Kidney epithelial cell (primary cell): ENCODE data around the gene MYL9. TPM values are rescaled to one million over a fixed set of nuclear protein-coding genes. Genes with fewer than 3 reads are reported as not detected.

Experiments used
- DNase-seq: peaks from one replicate; pipeline ENCODE4 v3.0.0-alpha.2; 2010; ENCODE audit warnings: low read depth
- H3K27me3 ChIP-seq: 2 replicates; pipeline ENCODE4 v1.6.0; 2011; ENCODE audit warnings: low read length; ENCODE audit not compliant: control insufficient read depth, insufficient read depth
- H3K36me3 ChIP-seq: 2 replicates; pipeline ENCODE4 v1.5.1; 2011; ENCODE audit warnings: low read length; ENCODE audit not compliant: control insufficient read depth, insufficient read depth
- H3K4me3 ChIP-seq: 2 replicates; pipeline ENCODE4 v1.5.1; 2011; ENCODE audit warnings: low read depth, mild to moderate bottlenecking, control low read depth, low read length
- total RNA-seq: library from RNA; depleted of rRNA; stranded (reverse); fragments of >200 nt; gene quantifications from 2 replicates; pipeline ENCODE4 v1.2.3, GENCODE V29; 2015
- TF ChIP-seq, protein P1 (sequence below): IDR thresholded peaks from 2 replicates; pipeline ENCODE4 v1.5.1; 2011; ENCODE audit warnings: mild to moderate bottlenecking, moderate library complexity, low read length, control low read depth, inconsistent platforms; ENCODE audit not compliant: insufficient read depth, poor library complexity, severe bottlenecking

MYL9 gene
- total RNA-seq, 1 donor from 2014 or later: 58.5 TPM

- no peaks in the 10 kb centered on the region for H3K27me3 ChIP-seq
- no peaks in the 10 kb centered on the region for H3K36me3 ChIP-seq
- TF ChIP-seq, protein P1, sequence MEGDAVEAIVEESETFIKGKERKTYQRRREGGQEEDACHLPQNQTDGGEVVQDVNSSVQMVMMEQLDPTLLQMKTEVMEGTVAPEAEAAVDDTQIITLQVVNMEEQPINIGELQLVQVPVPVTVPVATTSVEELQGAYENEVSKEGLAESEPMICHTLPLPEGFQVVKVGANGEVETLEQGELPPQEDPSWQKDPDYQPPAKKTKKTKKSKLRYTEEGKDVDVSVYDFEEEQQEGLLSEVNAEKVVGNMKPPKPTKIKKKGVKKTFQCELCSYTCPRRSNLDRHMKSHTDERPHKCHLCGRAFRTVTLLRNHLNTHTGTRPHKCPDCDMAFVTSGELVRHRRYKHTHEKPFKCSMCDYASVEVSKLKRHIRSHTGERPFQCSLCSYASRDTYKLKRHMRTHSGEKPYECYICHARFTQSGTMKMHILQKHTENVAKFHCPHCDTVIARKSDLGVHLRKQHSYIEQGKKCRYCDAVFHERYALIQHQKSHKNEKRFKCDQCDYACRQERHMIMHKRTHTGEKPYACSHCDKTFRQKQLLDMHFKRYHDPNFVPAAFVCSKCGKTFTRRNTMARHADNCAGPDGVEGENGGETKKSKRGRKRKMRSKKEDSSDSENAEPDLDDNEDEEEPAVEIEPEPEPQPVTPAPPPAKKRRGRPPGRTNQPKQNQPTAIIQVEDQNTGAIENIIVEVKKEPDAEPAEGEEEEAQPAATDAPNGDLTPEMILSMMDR: no peak
- DNase-seq: no peak
- H3K4me3 ChIP-seq: no peak overlapping the region
Observed at GRCh38 chr20:36582821-36583220, 41.5 kb downstream of the MYL9 start.

DNA sequence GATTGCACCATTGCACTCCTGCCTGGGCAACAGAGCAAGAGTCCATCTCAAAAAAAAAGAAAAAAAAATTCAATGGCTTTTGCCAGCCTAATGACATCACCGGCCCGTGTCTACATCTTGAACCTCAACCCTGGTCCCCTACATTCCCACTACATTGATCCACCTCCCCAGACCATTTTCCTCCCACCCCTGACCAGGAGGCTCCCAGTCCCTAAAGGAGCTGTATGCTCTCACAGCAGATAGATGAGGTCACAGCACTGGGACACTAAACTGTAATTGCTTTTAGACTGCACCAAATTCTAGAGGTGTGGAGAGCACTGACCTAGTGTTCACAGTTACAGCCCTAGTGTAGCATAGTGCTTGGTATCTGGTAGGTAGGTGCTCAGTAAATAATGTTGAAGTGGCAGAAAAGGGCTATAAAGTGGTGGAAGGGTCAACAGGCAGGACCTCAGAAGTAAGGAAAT lies 42.7 kb downstream of the MYL9 start:
- DNase-seq: no peak
- Histone ChIP-seq H3K36me3 (no peaks in the 10 kb centered on the region), H3K4me3 (no peak overlapping the region), H3K27me3 (no peaks in the 10 kb centered on the region)
- TF ChIP-seq, protein P1: no peak

- Histone ChIP-seq H3K4me3 (no peak overlapping the region), H3K36me3 (no peaks in the 10 kb centered on the region), H3K27me3 (no peaks in the 10 kb centered on the region)
- TF ChIP-seq, protein P1: no peak
- DNase-seq: no peak
Observed at GRCh38 chr20:36585410-36586125, 44.2 kb downstream of the MYL9 start.

GRCh38 chr20:36587388-36588070 lies 46.2 kb downstream of the MYL9 start:
- Histone ChIP-seq H3K4me3 (no peak overlapping the region), H3K36me3 (no peaks in the 10 kb centered on the region), H3K27me3 (no peaks in the 10 kb centered on the region)
- DNase-seq: no peak
- TF ChIP-seq, protein P1: no peak

GRCh38 chr20:36591281-36591680 lies 50.0 kb downstream of the MYL9 start:
- no peaks in the 10 kb centered on the region for H3K36me3 ChIP-seq
- H3K4me3 ChIP-seq: no peak overlapping the region
- H3K27me3 ChIP-seq: no peaks in the 10 kb centered on the region
- TF ChIP-seq, protein P1: no peak
- DNase-seq: no peak
